Activated naive CD4-positive, alpha-beta T cell treated with anti-CD3 and anti-CD28 coated beads, Interleukin-2, amount 50 U/mL, for 16 hours (primary cell): ENCODE measurements around the gene ACSF3.

ENCODE experiments used
- DNase-seq: peaks from one replicate; pipeline ENCODE4 v3.0.0-alpha.2; 2020

Gene ACSF3

DNA sequence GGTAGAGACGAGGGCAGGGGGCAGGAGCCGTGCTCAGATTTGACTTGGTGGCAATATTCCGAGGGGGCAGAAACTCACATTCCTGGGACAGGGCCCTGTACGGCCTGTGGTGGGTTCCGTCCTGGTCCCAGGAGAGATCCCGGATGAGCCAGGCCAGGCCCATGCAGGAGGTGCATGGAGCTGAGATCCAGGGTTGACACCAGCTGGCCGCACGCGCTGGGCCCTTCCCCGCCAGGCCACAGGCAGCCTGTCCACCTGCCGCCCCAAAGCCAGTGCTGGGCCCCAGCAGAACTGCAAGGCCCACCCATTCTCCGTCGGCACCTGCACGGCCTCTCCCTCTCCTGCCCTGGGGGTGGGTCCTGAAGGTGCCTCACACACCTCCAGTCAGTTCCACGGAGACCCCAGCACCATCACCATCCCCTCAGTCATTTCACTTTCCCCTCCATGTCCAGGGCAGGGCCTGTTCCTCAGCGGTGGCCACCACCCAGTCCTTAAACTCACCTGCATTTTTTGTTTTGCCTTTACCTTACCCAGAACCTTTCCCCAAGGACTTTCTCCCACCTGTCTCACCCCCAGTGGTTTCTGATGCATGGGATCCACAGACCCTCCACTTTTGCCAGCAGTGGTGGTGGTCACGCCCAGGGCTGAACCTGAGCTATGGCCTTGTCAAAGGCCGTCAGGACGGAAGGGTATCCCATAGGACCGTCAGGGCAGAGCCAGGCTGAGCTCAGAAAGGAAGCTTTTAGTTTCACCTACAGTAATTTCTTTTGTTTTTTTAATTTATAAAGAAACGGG is 52.8 kb downstream of the ACSF3 start:
- DNase-seq, result no peak

GRCh38 chr16:89147085-89147817 is 53.6 kb downstream of the ACSF3 start:
- peak; percentile 7 for DNase-seq

- no peak for DNase-seq
These were observed 55.7 kb downstream of the ACSF3 start for GRCh38 chr16:89149386-89149785.

GRCh38 chr16:89150090-89150835 is 56.6 kb downstream of the ACSF3 start:
- no peak for DNase-seq

- DNase-seq, result no peak
These were observed 57.3 kb downstream of the ACSF3 start for GRCh38 chr16:89150981-89151380.

GRCh38 chr16:89152831-89153700 is 59.4 kb downstream of the ACSF3 start:
- no peak for DNase-seq

GRCh38 chr16:89153848-89154271 is 60.2 kb downstream of the ACSF3 start:
- DNase-seq, result no peak

DNA sequence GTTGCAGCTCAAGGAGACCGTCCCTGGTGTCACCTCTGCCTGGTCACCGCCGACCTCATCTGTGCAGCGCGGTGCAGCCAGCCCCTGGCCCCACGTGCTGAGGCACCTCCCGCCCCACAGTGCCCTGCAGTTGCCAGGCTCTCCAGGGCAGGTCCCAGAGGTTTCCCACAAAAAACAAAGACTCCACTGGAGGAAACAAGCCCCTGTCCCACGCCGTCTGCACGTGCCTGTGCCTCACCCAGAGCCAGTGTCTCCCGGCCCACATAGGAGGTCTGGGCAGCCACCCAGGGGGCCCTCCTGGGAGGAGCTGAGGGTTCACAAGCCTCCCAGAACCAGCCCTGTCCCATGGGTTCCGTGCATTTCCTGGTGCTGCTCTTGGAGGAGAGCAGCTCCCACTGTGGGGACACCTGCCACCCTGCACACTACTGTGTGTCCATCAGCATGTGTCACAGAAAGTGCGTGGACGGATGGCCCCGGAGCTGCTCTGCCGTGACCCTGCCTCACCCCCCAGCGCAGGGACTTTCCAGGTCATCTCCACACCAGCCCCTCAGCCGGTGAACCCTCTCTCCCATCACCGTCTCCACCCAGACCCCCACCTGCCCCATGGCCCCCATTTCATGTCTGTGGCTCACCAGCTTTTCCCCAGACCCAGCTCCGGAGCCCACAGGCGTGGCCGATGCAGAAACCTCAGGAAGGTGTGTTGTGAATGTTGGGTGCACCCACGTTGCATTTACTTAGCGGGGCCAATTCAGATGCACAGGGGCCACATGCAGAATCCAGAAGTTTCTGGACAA is 60.9 kb downstream of the ACSF3 start:
- DNase-seq, result no peak

- DNase-seq, result no peak
These were observed 61.6 kb downstream of the ACSF3 start for GRCh38 chr16:89155184-89155679.

DNA sequence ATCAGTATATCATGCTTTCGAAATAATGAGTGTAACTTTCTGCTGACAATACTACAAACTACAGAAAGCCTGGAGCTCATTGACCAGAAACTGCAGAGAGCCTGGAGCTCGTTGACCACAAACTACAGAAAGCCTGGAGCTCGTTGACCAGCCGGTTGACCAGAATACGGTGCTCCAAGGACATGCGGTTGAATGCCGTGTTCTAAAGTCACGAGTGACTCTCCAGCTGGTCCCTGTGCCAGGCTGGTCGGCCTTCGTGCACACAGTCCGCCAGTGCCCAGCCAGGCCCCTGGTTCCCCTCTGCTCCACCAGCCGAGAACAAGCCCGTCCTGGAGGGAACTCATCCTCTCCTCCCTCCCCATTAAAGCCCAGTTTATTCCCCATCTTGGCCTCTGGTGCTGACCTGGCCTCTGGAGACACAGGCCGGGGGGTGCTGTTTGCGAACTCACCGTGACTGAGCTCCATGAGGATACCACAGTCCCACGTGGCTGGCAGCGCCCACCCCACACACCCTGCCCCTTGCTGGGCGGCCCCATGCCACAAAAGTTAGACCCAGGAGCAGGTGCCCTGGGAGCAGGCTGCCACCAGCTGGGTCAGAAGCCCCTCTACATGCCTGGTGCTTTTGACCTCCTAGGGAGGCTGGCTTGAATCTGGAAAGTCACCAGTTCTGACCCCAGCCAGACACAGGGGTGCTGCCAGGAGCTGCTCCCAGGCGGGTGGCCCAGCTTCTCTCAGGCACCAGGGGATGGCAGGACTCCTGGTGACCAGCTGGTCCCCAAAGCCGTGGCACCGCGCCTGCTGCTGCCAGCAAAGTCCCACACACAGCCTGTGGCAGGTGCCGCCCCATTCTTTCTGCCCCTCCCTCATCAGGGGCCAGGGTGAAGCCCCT is 62.4 kb downstream of the ACSF3 start:
- DNase-seq, result no peak

DNA sequence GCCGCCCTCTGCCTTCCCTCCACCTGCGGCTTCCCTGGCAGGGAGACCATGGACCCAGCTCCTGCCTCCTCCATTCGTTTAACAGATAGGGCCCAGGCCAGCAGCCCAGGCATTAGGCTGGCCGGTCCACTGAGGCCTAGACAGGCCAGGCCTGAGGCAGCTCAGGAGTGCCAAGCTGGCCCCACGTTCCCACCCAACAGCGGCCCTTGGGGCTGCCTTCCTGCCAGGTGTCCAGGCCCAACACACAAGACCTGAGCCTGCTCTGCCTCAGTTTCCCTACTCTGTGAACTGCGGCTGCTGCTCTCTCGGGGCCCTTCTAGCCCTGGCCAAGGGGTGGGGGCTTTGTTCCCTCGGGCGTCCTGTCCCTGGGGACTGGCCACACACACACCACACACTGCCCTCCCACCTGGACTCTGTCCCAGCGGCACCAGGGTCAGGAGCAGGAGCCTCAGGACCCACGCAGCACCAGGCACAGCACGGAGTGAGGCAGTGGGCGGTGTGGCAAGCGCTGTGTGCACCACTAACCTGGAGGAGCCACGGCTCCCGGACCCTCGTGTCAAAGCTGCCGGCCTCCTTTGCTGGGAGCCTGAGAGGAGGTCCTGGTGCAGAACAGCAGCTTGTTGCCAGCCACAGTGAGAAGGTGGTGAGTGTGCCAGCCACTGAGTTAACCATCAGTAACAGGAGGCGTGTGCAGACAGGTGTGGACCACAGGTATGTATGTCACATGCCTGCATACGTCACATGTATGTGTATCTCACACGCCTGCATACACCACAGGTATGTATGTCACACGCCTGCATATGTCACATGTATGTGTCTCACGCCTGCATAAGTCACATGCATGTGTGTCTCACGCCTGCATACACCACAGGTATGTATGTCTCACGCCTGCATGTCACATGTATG is 63.3 kb downstream of the ACSF3 start:
- no peak for DNase-seq

- no peak for DNase-seq
These were observed 64.1 kb downstream of the ACSF3 start for GRCh38 chr16:89157778-89158177.

DNA sequence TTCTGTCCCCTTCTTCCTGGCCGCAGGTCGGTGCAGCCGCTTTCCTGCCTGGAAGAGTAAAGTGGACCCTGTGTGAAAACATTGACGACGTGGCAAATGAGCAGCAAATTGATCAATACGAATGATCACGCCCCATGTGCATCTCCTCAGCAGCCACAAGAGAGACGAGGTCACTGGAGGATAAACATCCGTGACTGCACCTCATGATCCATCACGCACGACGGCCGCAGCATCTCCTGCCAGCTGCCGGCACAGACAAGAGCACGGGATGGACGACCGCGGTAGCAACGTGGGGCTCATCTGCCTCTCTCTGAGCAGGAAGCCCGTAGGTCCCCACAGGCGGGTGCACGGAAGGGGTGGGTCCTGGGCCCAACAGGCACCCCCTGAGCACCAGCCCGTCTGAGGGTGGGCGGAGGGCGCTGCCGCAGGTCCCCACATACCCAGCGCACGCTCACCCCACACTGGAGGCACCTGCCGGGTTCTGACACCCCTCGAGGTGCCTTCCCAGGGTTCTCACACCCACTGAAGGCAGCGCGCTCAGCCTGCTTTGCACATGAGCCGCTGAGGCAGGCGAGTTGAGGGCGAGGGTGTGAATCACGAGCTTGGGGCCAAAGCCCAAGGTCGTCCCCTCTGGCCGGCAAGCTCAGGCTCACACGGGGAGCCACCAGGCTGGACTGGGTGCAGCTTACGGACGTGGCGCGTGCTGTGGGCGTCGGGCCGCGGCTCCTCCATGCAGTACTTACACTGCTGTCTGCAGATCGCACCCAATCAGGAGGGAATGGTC is 65.6 kb downstream of the ACSF3 start:
- no peak for DNase-seq

- no peak for DNase-seq
These were observed 66.2 kb downstream of the ACSF3 start for GRCh38 chr16:89159850-89160354.

- DNase-seq, result no peak
These were observed 67.5 kb downstream of the ACSF3 start for GRCh38 chr16:89160977-89161701.

GRCh38 chr16:89161763-89162713 is 68.4 kb downstream of the ACSF3 start:
- no peak for DNase-seq
